ENCODE results near the gene RPS19BP1.
A peak's percentile ranks its signal among the peaks of the same experiment; 100 is the strongest.
"Not testable (repeated sequence)": the region's sequence is repeated elsewhere in the genome, so short reads cannot be mapped to it uniquely, and the experiment has no call there.

RPS19BP1 gene

DNA sequence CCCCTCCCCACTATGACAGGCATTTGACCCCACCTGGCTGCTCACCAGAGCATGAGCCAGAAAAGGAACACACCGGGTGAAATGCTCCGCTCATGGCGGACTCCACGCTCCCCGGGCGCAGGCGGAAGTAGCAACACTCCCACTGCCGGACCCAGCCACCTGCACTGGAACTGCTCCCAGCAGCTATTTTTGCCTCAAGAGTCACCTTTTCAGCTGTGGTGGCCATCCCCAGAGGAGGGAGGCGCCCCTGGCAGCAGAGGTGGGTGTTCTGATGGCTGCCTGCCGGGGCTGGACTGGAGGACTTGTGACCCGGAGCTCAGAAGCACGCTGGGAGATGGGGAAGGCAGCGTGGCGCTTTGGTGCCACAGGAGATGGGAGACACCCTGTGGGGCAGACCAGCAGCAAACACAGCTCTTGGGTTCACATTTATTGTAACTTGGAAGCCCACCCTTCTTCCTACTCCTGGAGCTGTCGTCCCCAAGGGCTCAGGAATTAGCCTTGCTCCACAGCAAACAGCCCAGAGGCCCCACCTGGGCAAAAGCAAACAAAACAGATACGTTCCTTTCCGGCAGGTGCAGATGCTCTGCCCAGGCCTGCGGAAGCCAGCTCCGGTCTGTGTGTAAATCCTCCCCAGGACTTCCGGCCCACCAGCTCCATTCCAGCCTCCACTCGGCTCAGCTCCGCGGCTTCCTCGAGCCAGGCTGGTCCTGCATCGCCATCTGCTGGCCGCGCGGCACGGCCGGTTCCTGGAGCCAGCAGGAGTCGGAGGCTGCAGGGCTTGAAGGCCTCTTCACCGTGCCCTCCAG is 3.7 kb downstream of the RPS19BP1 start:
- DNase-seq (ENCODE audit: low read depth, low spot score) = peak; percentile 82

DNA sequence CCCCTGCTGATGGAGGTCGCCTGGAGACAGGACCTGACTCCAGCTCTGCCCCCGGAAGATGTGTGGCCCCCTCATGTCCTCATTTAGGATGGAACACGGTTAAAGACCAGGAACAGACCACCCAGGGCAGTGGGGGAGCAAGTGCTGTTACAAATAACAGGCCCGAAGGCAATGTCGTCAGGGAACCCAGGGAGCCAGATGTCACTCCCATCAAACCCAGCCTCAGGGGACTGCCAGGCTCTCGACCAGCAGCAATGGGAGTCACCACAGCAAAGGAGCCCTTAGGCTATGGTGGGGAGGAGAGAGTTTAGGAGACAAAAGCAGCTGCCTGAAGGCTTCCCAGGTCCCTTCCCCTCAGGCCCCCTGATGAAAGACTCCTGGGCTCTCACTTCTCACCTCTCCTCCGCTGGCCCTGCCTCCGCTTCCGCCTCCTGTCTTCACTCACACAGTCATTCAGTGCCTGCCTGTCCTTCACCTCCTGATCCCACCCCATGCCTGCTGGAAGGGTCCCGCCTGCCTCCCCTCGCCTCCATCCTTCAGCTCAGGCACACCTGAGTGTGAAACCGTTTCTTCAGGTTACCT is 4.4 kb downstream of the RPS19BP1 start:
- DNase-seq (ENCODE audit: low read depth, low spot score) = no peak

DNA sequence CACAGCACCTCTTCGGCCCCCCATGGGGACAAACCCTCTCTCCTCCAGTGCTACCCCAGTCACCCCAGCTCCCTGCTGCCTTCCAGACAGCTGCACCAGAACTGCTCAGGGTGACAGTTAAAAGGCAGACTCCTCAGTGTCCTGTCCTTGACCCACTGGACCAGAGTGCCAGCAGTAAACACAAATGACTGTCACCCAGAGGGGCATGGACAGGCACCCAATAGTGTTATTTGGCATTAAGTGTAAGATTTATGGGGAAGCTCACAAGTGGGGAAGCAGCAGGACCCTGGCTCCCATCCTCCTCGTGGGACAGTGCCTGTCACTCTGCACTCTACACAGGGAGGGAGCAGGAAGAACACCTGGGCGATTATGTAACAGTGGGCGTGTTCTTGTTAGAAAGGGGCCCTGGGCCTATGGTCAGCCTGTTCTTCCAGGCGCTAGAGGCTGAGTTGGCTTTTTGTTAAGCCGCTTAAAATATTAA is 5.0 kb downstream of the RPS19BP1 start:
- no peak for DNase-seq (ENCODE audit: low read depth, low spot score)

DNA sequence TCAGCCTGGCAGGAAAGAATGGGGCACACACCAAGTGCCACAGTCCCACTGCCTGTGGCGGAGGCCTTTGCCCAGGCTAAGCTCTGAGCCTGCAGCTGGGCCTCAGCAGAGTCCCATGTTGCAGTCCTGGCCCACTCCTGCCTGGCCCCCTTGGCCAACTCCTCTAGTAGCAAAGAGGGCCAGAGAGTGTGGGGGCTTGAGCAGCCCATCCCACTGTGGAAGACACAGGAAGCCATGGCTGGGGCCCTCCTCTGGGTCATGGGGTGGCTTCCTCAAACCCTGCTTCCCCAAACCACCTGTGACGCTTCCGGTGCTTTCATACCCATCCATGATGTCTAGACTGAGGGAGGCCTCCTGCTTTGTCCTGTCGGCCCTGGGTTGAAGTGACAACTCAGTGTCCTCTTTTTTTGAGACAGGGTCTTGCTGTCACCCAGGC is 5.8 kb downstream of the RPS19BP1 start:
- DNase-seq (ENCODE audit: low read depth, low spot score) = no peak

DNA sequence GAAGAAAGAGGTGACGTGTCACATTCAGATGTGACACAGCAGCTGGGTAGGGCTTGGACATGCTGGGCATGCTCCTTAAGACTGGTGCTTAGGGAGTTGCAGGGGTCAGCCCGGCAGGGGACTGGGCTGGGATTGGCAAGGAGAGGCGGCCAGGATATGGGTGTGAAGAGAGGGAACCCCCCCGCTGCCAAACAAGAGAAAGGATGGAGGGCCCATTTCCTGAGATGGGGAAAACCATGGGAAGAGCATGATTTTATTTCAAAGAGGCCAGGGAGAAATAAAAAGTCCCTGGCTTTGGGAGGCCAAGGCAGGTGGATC is 6.9 kb downstream of the RPS19BP1 start:
- no peak for DNase-seq (ENCODE audit: low read depth, low spot score)

DNA sequence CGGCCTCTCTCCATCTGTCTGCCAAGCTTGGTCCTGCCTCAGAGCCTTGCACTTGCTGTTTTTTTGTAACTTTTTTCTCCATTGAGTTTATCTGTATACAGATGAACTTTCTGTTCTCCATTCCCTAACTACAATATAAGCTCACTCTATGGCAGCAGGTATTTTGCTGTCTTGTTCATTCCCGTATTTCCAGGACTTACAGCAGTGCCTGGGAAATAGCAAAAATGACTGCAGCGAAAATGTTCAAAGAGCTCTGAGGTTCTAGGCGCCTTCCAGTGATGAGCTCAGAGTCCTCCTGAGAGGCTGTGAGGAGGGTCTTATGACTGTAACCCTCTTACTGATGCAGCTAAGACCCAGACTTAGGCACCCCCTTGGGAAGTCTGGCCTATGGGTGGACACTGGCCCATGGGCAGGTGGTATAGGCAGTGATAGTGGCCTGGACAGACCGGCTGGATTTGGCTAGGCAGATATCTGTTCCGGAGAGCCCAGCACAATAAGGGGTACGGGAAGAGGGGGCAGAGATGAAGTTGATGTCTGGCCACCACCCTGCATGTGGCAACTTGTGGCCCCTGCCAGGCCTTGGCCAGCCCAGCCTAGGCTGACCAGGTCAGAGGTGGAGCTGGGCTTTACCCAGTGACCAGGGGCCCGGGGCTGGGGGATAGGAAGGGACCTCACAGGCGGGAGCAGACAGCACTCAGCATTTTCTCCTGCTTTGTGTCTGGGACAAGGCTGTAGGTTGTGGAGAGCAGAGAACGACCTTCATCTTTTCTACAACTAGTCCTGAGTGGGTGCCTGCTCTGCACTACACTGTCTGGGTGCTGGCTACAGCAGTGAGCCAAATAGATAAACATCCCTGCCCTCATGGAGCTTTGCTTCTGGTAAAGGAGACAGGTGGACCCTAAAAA is 7.5 kb downstream of the RPS19BP1 start:
- DNase-seq (ENCODE audit: low read depth, low spot score) = no peak

DNA sequence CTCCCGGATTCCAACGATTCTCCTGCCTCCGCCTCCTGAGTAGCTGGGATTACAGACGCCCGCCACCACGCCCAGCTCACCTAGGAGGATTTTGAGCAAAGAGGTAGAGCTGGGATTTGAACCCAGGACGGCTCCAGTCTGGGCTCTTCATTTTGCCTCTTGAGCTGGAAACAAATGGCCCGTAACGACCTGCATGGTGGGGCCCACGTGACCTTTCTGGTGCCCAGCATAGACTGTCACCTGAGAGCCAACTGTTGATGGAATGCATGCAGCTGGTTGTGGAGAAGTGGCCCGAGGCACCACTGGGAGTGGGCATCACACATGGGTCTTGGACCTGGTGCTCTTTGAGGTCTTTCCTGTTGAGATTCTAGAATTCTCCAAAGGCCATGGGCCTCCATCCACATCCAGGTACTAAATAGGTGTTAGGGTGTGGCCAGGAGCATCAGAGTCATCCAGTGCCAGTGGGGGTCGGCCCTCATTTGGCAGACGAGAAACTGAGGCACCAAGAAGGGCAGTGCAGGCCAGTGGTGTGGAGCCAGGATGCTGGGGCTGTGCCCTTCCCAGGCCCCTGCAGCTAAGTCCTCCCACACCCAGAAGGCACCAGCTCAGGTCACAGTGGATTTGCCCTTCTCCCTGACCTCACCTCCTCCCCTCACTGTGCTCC is 8.3 kb downstream of the RPS19BP1 start:
- no peak for DNase-seq (ENCODE audit: low read depth, low spot score)

DNA sequence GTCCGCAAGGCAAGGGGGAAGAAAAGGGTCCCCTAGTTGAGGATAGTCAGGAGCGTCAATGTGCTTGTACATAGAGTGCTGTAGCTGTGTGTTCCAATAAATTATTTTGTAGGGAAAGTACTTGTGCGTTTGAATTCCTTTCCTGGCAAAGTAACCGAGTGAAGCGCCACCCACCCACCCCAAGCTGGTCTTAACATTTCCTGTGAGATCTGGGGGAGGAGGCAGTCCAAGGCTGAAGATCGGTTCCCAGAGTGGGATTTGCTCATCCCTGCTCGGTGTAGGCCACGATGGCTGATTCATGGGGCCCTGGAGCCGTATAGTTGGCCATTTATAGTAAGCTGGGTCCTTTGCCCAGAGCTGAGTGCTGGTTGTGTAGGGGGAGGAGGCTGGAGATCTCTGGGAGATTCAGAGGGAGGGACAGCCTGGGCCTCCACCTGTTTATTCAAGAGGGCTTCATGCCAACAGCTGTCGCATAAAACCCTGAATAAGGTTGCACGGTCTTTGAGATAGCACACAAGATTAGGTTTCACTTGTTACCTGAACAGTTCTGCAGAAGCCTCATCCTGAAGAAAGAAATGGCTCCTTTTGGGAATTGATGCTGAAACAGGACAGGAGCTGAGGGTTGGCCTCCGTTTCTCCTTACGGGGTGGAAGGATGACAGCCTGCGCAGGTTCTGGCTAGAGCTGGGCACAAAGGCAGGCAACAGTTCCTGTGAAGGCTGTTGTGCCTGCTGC is 9.8 kb downstream of the RPS19BP1 start:
- DNase-seq (ENCODE audit: low read depth, low spot score) = no peak

DNA sequence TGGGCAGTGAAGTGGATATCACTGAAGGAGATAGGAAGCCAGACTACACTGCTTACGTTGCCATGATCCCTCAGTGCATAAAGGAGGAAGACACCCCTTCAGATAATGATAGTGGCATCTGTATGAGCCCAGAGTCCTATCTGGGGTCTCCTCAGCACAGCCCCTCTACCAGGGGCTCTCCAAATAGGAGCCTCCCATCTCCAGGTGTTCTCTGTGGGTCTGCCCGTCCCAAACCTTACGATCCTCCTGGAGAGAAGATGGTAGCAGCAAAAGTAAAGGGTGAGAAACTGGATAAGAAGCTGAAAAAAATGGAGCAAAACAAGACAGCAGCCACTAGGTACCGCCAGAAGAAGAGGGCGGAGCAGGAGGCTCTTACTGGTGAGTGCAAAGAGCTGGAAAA is 10.5 kb downstream of the RPS19BP1 start:
- not testable (repeated sequence) for DNase-seq (ENCODE audit: low read depth, low spot score)

DNA sequence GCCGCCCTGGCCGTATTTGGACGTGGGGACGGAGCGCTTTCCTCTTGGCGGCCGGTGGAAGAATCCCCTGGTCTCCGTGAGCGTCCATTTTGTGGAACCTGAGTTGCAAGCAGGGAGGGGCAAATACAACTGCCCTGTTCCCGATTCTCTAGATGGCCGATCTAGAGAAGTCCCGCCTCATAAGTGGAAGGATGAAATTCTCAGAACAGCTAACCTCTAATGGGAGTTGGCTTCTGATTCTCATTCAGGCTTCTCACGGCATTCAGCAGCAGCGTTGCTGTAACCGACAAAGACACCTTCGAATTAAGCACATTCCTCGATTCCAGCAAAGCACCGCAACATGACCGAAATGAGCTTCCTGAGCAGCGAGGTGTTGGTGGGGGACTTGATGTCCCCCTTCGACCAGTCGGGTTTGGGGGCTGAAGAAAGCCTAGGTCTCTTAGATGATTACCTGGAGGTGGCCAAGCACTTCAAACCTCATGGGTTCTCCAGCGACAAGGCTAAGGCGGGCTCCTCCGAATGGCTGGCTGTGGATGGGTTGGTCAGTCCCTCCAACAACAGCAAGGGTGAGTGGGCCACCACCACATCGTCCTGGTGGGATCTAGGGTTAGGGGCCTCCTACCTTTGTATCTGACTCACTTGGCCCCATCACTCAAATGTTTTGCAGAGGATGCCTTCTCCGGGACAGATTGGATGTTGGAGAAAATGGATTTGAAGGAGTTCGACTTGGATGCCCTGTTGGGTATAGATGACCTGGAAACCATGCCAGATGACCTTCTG is 11.3 kb downstream of the RPS19BP1 start:
- DNase-seq (ENCODE audit: low read depth, low spot score) = not testable (repeated sequence)

DNA sequence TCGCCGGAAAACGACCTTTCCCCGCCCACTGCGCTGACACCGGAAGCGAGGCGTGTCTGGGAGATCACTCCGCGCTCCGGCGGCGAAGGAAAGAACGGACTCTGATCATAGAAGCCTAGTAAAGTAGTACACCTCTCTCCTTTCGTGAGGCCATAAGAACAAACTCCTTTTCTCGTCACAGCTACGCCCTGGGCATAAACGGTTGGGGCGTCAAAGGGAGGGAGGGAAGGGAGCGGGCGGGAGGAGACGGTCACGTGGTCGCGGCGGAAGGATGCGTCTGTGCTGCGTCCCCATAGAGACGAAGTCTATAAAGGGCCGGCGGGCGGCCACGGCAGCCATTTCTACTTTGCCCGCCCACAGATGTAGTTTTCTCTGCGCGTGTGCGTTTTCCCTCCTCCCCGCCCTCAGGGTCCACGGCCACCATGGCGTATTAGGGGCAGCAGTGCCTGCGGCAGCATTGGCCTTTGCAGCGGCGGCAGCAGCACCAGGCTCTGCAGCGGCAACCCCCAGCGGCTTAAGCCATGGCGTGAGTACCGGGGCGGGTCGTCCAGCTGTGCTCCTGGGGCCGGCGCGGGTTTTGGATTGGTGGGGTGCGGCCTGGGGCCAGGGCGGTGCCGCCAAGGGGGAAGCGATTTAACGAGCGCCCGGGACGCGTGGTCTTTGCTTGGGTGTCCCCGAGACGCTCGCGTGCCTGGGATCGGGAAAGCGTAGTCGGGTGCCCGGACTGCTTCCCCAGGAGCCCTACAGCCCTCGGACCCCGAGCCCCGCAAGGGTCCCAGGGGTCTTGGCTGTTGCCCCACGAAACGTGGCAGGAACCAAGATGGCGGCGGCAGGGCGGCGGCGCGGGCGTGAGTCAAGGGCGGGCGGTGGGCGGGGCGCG is 12.1 kb downstream of the RPS19BP1 start, which contains the start of gene ATF4:
Gene ATF4, plus strand, starts transcription at position 337 of the 880 bp plus-strand sequence. CDS start 884 bp downstream, outside the sequence.
- peak; percentile 99 for DNase-seq (ENCODE audit: low read depth, low spot score)

DNA sequence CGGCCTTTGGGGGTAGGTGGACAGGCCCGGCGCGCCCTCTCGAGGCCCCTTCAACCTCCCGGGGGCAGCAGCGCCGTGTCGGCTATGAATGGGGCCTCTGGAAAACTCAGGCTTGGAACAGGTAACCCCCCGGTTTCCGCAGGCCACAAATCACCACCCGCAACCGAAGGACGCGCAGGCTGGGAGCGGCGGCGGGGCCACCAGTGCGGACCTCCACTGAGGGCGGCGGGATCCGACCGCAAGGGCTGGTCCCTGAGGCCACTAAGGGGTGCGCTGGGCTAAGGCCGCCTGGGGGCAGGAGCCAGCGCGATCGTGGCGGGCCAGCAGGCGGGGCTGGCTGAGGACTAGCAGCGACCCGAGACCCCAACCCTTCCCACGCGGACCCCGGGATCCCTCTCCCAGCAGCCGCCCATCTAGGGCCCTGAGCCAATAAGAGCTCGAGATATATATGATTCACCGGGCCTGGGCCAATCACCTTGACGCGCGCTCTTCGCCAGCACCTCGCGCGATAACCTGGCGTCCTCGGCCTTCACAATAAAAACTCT is 12.8 kb downstream of the RPS19BP1 start:
- DNase-seq (ENCODE audit: low read depth, low spot score) = no peak

DNA sequence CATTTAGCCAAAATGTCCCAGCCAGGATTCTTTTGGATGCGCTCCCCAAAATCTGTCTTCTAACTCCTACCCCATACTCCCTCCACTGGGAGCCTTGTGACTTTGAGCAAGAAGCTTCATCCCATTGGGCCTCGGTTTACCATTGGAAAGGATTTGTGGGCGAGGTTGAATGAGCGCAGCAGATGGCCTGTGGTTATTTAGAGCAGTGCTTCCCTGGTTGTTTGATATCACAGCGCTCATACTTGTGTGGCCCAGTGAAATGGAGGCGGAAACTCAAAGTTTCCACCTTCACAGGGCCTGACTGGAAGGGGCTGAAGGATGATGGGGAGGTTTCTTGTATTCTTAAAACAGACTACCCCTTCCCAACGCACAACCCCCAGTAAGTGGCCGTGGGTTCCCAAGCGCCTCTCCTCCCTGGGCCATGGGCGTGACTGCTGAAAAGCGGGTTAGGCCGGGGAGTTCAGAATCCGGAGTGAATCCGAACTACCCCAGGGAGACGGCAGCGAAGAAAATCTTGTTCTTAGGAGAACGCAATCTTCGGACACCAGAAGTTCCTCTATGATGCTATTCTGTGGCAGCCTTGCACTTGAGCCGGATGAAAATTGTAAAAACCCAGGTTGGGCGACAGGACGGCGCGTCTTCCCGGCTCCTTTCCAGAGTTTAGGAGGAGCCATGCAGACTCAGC is 13.4 kb downstream of the RPS19BP1 start:
- no peak for DNase-seq (ENCODE audit: low read depth, low spot score)

DNA sequence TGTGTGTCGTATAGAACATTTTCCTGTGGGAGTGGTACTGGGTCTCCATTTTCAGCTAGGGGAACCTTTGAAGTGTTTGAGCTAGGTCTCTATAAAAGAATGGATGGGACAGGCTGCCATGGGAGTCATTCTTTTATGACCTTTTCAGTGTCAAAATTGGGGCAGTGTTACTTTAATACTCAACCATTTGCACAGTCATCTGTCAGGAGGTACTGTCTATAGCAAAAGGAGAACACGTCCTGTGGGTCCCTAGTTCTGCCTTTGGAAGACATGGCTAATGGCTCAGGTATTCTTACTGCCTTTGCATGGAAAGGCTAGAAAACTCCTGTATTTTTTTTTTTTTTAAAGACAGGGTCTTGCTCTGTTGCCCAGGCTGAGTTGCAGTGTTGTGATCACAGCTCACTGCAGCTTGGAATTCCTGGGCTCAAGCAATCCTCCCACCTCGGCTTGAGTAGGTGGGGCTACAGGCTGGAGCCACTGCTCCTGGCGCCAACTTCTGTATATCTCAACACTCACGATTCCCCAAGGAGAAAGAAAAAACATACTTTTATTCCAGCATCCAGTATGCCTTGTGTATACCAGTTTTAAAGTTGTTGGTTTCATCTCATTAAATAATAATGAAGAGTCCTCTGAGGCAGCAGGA is 14.3 kb downstream of the RPS19BP1 start:
- no peak for DNase-seq (ENCODE audit: low read depth, low spot score)

DNA sequence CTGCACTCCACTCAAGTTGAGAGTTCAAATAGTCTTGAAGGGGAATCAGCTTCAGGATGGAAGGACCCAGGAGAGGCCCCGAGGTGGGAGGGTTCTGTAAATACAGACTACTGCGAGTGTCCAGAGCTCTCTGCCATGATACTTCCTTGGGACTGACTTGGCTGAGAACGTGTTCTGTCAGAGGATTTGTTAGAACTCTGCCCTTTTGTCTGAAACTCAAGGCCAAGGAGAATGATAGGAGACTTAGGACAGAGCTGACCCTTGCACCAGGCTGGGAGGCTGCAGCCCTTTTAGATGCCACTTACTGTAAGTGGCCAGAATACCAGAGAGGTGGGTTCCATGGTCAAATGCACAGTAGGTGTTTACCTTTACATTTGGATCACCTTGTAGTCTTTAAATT is 15.1 kb downstream of the RPS19BP1 start:
- DNase-seq (ENCODE audit: low read depth, low spot score) = no peak

DNA sequence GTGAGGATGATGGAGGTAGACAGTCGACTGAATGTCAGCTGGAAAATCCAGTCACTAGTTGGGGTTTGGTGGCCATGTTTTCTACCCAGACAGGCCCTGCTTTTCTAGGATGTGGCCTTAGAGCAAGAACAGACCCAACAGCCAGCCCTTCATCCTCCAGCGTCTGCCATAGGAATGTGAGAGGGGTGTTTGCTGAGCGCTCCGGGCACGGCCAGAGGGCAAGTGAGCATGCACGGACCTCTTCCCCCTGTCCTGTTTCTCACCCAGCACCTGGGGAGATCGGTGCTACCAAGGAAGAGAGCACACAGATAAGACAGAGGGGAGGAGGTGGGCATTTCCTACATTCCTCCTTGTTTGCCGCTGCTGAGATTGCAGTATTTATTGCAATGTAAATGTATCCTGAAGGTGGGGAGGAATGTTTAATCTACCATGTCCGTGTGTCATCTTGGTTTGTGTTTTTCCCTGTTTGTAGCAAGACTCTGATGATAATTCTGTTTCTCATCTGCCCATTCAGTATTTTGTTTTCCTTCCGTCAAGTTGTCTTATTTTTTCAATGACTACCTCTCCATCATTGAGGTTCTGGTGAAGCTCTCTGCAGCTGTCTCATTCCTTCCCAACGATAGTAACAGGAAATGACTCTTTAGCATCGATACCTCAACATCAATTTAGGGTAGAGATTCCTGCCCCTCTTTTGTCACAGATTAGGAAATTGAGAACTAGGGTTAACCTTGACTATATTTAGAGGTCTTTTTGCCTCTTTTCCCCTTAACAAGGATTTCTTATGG is 17.1 kb downstream of the RPS19BP1 start:
- no peak for DNase-seq (ENCODE audit: low read depth, low spot score)

DNA sequence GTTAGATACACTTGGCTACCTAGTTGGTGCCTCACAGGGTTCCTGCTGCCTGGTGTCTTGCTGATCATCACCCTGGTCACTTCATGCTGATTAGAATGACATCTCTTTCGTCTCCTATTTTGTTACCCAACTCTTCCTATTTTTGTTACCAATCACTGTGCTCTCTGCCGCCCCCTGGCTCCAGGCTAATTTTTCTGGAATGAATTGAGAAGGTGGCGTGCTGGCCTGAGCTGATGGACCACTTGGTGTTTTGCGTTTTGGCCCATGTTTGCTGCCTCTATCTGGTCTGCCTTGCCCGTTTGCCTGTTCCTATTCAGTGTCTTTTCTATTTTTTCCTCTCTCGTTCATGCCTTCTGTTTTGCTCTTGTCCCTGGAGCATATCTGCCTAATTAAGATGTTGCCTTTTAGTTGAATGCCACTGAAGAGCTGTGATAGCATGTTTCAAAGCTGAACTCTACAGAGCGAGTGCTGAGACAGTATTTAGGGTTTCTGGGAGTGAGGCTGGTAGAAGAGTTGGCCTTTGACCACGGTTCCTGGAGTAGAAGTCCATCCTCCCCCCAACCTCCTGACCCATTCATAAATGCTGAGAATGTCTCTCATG is 18.1 kb downstream of the RPS19BP1 start:
- no peak for DNase-seq (ENCODE audit: low read depth, low spot score)
